ENCODE results near the gene GRAMD2B. TPM values are rescaled to one million over a fixed set of nuclear protein-coding genes. Genes with fewer than 3 reads are reported as not detected.

Gene GRAMD2B
- total RNA-seq, 1 experiment from 2014 or later = 11.1 TPM

DNA sequence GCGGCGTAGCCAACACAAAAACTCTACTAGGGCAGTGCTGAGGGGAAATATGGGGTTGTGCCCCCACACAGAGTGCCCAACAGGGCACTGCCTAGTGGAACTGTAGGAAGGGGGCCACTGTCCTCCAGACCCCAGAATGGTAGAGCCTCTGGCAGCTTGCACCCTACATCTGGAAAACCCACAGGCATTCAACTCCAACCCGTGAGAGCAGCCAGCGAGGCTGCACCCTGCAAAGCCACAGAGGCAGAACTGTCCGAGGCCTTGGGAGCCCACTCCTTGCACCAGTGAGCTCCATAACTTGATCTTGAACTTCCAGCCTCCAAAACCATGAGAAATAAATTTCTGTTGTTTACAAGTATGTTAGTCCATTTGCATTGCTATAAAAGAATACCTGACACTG lies 27.7 kb downstream of the GRAMD2B start:
- POLR2A ChIA-PET = interaction anchor here (0.8 to 6.5 kb wide), 4 partner anchors 20 to 327 kb away, joined by 3 to 110 read pairs (median 6); partner anchors contain the start of gene GRAMD2B
- CTCF ChIA-PET = interaction anchor here (0.7 to 1.0 kb wide), 2 partner anchors 39 to 89 kb away, joined by 3 to 4 read pairs; no protein-coding TSS in a partner anchor
- no TSS peak for BruUV-seq (replicated peaks)
- Mint-ChIP-seq H3K4me1 (ENCODE audit: insufficient read depth, unreplicated experiment) (peaks cover 62% of the 10 kb centered on the region), H3K4me3 (ENCODE audit: unreplicated experiment) (no peak overlapping the region), H3K36me3 (ENCODE audit: insufficient read depth, unreplicated experiment) (peaks cover 15% of the 10 kb centered on the region), H3K27me3 (ENCODE audit: insufficient read depth, unreplicated experiment) (no peaks in the 10 kb centered on the region), H3K9me3 (ENCODE audit: unreplicated experiment) (no peaks in the 10 kb centered on the region), H3K27ac (ENCODE audit: low read depth, unreplicated experiment) (peak overlapping the region; percentile 99)
- TF ChIP-seq, protein P1, sequence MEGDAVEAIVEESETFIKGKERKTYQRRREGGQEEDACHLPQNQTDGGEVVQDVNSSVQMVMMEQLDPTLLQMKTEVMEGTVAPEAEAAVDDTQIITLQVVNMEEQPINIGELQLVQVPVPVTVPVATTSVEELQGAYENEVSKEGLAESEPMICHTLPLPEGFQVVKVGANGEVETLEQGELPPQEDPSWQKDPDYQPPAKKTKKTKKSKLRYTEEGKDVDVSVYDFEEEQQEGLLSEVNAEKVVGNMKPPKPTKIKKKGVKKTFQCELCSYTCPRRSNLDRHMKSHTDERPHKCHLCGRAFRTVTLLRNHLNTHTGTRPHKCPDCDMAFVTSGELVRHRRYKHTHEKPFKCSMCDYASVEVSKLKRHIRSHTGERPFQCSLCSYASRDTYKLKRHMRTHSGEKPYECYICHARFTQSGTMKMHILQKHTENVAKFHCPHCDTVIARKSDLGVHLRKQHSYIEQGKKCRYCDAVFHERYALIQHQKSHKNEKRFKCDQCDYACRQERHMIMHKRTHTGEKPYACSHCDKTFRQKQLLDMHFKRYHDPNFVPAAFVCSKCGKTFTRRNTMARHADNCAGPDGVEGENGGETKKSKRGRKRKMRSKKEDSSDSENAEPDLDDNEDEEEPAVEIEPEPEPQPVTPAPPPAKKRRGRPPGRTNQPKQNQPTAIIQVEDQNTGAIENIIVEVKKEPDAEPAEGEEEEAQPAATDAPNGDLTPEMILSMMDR (IDR thresholded peaks at IDR 0.05; ENCODE audit: unreplicated experiment) = no peak
- intact Hi-C loops (cut with micrococcal nuclease) = no loop called here
- DNase-seq (ENCODE audit: unreplicated experiment) = no peak

DNA sequence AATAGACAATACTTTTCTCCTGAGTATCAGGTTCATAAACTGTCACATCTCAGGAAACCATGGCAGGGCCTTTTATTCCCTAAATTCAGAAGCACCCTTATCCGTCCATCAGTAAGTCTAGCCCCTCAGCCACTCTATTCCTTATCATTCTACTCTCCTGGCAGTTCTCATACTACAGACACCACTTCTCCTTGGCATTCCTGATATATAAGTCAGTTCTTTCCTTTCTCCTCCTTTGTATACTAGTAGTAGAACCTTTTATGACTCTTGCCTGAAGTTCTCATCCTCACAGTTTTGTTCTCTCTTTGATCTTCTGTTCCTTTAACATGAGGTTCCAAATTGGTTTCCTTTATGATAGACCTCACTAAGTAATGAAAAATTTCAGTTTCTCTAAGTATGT lies 29.3 kb downstream of the GRAMD2B start:
- H3K27me3 Mint-ChIP-seq (ENCODE audit: insufficient read depth, unreplicated experiment) = no peaks in the 10 kb centered on the region
- H3K36me3 Mint-ChIP-seq (ENCODE audit: insufficient read depth, unreplicated experiment) = peaks cover 18% of the 10 kb centered on the region
- H3K9me3 Mint-ChIP-seq (ENCODE audit: unreplicated experiment) = no peaks in the 10 kb centered on the region
- no peak overlapping the region for H3K27ac Mint-ChIP-seq (ENCODE audit: low read depth, unreplicated experiment)
- DNase-seq (ENCODE audit: unreplicated experiment) = no peak
- no TSS peak for BruUV-seq (replicated peaks)
- no peak overlapping the region for H3K4me3 Mint-ChIP-seq (ENCODE audit: unreplicated experiment)
- H3K4me1 Mint-ChIP-seq (ENCODE audit: insufficient read depth, unreplicated experiment) = peaks cover 49% of the 10 kb centered on the region
- POLR2A ChIA-PET = interaction anchor here (0.7 to 1.6 kb wide), 3 partner anchors 18 to 144 kb away, joined by 3 to 6 read pairs (median 3); no protein-coding TSS in a partner anchor
- intact Hi-C loops (cut with micrococcal nuclease) = no loop called here
- CTCF ChIA-PET = interaction anchor here (0.6 kb wide), 1 partner anchor 48 kb away, joined by 3 read pairs; no protein-coding TSS in a partner anchor
- TF ChIP-seq, protein P1 (IDR thresholded peaks at IDR 0.05; ENCODE audit: unreplicated experiment) = no peak

DNA sequence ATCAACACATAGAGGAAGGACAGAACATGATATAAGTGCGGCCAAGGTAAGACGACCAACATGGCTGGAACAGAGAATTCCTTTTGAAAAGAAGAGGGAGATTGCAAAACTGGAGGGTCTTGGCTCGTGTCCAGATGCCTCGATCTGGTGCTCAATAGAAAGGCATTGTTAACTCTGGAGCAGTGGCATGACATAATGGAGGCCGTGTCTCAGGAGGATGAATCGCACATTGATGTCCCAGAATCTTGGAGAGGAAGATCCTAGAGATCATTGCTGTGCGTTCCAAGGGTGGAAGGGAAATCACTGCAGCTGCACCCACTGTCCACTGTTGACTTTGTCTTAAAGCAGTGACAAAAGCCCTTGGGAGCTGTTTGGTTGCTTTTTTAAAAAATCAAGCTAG lies 30.9 kb downstream of the GRAMD2B start:
- no TSS peak for BruUV-seq (replicated peaks)
- H3K36me3 Mint-ChIP-seq (ENCODE audit: insufficient read depth, unreplicated experiment) = peaks cover 26% of the 10 kb centered on the region
- no peaks in the 10 kb centered on the region for H3K9me3 Mint-ChIP-seq (ENCODE audit: unreplicated experiment)
- TF ChIP-seq, protein P1 (IDR thresholded peaks at IDR 0.05; ENCODE audit: unreplicated experiment) = no peak
- intact Hi-C loops (cut with micrococcal nuclease) = no loop called here
- ChIA-PET POLR2A (no interaction called here), CTCF (interaction anchor here (0.6 to 0.7 kb wide), 2 partner anchors 10 to 1173 kb away, joined by 3 read pairs; no protein-coding TSS in a partner anchor)
- no peak overlapping the region for H3K27ac Mint-ChIP-seq (ENCODE audit: low read depth, unreplicated experiment)
- no peak overlapping the region for H3K4me3 Mint-ChIP-seq (ENCODE audit: unreplicated experiment)
- no peaks in the 10 kb centered on the region for H3K27me3 Mint-ChIP-seq (ENCODE audit: insufficient read depth, unreplicated experiment)
- peaks cover 39% of the 10 kb centered on the region for H3K4me1 Mint-ChIP-seq (ENCODE audit: insufficient read depth, unreplicated experiment)
- peak; percentile 28 for DNase-seq (ENCODE audit: unreplicated experiment)

GRCh38 chr5:126454535-126454934 lies 31.3 kb downstream of the GRAMD2B start:
- intact Hi-C loops (cut with micrococcal nuclease) = no loop called here
- Mint-ChIP-seq H3K9me3 (ENCODE audit: unreplicated experiment) (no peaks in the 10 kb centered on the region), H3K27me3 (ENCODE audit: insufficient read depth, unreplicated experiment) (no peaks in the 10 kb centered on the region), H3K4me3 (ENCODE audit: unreplicated experiment) (no peak overlapping the region), H3K36me3 (ENCODE audit: insufficient read depth, unreplicated experiment) (peaks cover 26% of the 10 kb centered on the region), H3K4me1 (ENCODE audit: insufficient read depth, unreplicated experiment) (peaks cover 37% of the 10 kb centered on the region), H3K27ac (ENCODE audit: low read depth, unreplicated experiment) (peak overlapping the region; percentile 28)
- DNase-seq (ENCODE audit: unreplicated experiment) = no peak
- no TSS peak for BruUV-seq (replicated peaks)
- TF ChIP-seq, protein P1 (IDR thresholded peaks at IDR 0.05; ENCODE audit: unreplicated experiment) = no peak
- ChIA-PET CTCF (interaction anchor here (0.6 to 0.7 kb wide), 3 partner anchors 9 to 1174 kb away, joined by 3 read pairs; no protein-coding TSS in a partner anchor), POLR2A (interaction anchor here (1.6 kb wide), 1 partner anchor 9 kb away, joined by 3 read pairs; no protein-coding TSS in a partner anchor)
